GM12864 (cell line): ENCODE measurements around the gene CDC25C.

Experiments
- DNase-seq: peaks from one replicate; pipeline ENCODE4 v3.0.0-alpha.2; 2011; ENCODE audit warnings: low read depth
- H3K4me3 ChIP-seq: 2 replicates; pipeline ENCODE4 v1.5.1; 2011; ENCODE audit warnings: mild to moderate bottlenecking, low read depth, low read length, control low read depth
- CTCF ChIP-seq: IDR thresholded peaks from 2 replicates; pipeline ENCODE4 v1.5.1; 2011; ENCODE audit warnings: low read depth, mild to moderate bottlenecking, moderate library complexity, low read length, control low read depth, inconsistent platforms; ENCODE audit errors: missing control alignments

Gene CDC25C

GRCh38 chr5:138366632-138367382 lies 35.2 kb upstream of the CDC25C start:
- DNase-seq = no peak
- no peak for TF ChIP-seq CTCF
- H3K4me3 ChIP-seq = no peak overlapping the region

DNA sequence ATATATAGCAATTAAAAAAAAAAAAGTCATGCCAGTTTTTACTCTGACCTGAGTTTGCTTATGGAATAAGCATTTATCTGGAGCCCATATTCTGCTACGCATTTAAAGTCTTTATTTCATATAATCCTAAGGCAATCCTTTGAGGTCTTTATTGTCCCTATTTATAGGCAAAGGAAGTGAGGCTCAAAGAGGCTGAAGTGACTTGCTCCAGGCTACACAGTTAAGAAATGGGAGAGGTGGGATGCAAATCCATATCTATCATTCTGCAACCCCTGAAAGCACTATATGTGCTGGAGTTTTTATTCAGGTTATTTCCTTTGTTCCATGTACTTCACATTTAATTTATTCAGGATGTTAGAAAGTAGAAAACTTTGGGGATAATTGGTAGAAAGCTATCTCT lies 33.0 kb upstream of the CDC25C start:
- DNase-seq = no peak
- H3K4me3 ChIP-seq = no peak overlapping the region
- no peak for TF ChIP-seq CTCF

DNA sequence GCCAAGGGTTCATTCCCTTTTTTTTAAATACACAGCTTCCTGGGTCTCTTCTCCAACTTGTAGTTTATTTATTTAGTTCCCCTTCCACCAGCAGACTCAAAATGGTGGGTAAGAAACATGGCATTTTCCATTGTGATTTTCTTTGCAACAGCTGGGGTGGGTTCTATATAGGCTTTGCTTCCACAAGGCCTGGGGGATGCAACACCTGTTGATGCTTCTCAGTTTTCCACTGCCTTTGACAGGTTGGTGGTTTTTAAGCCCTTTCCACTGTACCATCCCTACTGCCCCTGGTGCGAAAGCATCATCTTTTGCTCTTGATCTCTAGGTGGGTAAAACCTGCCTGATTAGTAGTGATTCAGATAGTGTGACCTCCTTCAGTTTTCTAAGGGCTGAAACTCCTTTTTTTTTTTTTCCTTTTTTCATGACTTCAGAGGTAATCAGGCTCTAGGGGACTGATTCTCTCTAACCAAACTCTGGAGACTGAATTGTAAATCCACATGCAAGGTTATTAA lies 29.4 kb upstream of the CDC25C start:
- DNase-seq = no peak
- no peak for TF ChIP-seq CTCF

DNA sequence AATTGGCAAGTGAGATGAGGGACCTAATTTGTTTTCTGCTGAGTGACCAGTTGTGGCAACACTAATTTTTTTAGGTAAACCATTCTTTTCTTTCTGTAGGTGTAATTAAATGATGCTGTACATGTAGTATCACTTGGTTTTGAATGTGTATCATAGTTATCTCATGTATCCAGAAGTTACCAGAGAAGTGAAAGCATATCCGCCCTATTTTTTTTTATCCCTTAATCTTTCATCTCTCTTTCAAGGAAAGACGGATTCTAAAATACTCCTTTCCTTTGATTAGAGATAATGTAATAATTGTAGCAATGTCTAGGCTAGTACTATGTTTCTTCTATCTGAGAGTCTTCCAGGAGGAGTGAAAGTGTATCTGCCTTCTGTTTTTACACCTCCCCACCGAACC lies 28.0 kb upstream of the CDC25C start:
- no peak for TF ChIP-seq CTCF
- DNase-seq = no peak
- H3K4me3 ChIP-seq = no peak overlapping the region

More for the DNA sequence above, 29.4 kb upstream of the CDC25C start:
- H3K4me3 ChIP-seq = no peak overlapping the region

- DNase-seq = peak; percentile 60
Measured at GRCh38 chr5:138354926-138355378, 23.3 kb upstream of the CDC25C start.

DNA sequence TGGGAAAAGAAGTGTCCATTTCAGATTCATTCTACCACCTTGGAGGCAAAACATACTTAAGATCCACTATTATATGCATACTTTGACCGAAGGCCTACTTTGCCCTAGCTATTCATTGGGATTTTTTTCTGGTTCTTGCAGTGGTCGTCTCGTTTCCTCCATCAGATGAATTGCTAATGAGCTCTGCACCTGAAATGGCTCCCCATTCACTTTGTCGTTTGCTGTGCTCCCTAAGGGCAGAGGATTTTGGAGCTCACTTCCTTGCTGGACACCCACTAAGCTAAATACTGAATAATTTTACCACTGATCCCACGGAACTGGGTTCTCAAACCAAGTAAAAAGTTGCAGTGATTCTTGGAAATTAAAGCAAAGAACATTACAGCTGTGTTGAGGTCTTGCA lies 22.8 kb upstream of the CDC25C start:
- no peak for TF ChIP-seq CTCF
- H3K4me3 ChIP-seq = peak overlapping the region; percentile 87

More at GRCh38 chr5:138354926-138355378, 23.3 kb upstream of the CDC25C start:
- peak overlapping the region; percentile 87 for H3K4me3 ChIP-seq
- peak; percentile 1 for TF ChIP-seq CTCF

More for the DNA sequence above, 22.8 kb upstream of the CDC25C start:
- DNase-seq = no peak
